Liver (tissue), 3 donors: ENCODE results near the gene MYL10.

Experiments
- RAD21 ChIP-seq, 2 donors: IDR thresholded peaks; 2 replicates each; pipeline ENCODE4 v1.6.1; 2016; ENCODE audit warnings: antibody characterized with exemption in 2 of 2, mild to moderate bottlenecking in 2 of 2
- TF ChIP-seq, protein P1 (sequence below): fragments of 150-350 bp; IDR thresholded peaks from 2 replicates; pipeline ENCODE4 v1.5.1; 2017; ENCODE audit warnings: improper control_type of control experiment, low read depth, low read length; ENCODE audit not compliant: missing input control
- TF ChIP-seq, protein P2 (sequence below): IDR thresholded peaks from 2 replicates; pipeline ENCODE4 v1.6.1; 2016; ENCODE audit warnings: antibody characterized with exemption
- TF ChIP-seq, protein P3 (sequence below): IDR thresholded peaks from 2 replicates; pipeline ENCODE4 v1.6.1; 2016; ENCODE audit warnings: antibody characterized with exemption
- donor health status: healthy.
- donor health status: healthy.

DNA sequence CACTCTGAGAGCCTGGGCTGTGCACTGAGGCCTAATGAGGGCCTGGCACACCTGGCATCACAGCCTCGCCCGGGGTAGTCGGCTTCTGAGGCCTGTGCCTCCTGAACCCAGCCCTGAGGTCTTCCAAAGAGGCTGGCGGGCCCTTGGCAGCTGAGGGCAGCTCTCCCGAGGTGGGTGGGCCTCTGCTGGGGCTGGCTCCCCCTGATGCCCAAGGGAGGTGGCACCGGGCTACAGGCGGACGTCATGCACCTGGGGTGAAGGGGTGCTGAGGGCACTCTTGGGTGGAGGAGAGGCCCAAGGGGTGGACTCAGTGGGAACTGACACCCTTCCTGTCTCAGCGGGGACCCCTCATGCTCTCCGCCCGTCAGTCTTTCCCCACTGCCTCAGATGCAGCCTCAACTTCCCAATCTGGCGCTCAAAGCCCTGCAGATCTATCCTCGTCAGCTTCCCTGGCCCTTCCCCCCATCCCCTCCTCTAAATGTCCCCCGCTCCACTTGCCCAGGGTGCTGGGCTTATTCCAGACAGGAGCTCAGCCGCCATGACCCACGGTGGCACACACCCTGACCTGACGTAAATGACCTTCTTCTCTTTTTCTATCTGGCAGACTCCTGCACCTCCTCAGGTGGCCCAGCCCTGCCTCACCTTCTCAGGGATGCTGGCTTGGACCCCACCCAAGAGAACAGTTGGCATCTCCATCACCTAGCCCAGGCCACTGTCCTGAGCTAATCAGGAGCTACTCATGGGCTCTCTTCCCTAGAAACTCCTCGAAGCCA is 38.2 kb downstream of the MYL10 start:
- TF ChIP-seq, protein P1, sequence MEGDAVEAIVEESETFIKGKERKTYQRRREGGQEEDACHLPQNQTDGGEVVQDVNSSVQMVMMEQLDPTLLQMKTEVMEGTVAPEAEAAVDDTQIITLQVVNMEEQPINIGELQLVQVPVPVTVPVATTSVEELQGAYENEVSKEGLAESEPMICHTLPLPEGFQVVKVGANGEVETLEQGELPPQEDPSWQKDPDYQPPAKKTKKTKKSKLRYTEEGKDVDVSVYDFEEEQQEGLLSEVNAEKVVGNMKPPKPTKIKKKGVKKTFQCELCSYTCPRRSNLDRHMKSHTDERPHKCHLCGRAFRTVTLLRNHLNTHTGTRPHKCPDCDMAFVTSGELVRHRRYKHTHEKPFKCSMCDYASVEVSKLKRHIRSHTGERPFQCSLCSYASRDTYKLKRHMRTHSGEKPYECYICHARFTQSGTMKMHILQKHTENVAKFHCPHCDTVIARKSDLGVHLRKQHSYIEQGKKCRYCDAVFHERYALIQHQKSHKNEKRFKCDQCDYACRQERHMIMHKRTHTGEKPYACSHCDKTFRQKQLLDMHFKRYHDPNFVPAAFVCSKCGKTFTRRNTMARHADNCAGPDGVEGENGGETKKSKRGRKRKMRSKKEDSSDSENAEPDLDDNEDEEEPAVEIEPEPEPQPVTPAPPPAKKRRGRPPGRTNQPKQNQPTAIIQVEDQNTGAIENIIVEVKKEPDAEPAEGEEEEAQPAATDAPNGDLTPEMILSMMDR = no peak
- TF ChIP-seq, protein P2, sequence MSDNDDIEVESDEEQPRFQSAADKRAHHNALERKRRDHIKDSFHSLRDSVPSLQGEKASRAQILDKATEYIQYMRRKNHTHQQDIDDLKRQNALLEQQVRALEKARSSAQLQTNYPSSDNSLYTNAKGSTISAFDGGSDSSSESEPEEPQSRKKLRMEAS = no peak
- TF ChIP-seq RAD21 (IDR thresholded peaks at IDR 0.05) = no peak
- TF ChIP-seq, protein P3, sequence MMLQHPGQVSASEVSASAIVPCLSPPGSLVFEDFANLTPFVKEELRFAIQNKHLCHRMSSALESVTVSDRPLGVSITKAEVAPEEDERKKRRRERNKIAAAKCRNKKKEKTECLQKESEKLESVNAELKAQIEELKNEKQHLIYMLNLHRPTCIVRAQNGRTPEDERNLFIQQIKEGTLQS = no peak
